Measurements from ENCODE around the gene PPWD1. TPM values are rescaled to one million over a fixed set of nuclear protein-coding genes. Genes with fewer than 3 reads are reported as not detected.

Gene PPWD1
- total and polyA plus RNA-seq, 2 of the 13 experiments (the other 11 are each of a cell fraction or from before 2014, with no cell fraction given): 7.4 to 44.3 TPM

DNA sequence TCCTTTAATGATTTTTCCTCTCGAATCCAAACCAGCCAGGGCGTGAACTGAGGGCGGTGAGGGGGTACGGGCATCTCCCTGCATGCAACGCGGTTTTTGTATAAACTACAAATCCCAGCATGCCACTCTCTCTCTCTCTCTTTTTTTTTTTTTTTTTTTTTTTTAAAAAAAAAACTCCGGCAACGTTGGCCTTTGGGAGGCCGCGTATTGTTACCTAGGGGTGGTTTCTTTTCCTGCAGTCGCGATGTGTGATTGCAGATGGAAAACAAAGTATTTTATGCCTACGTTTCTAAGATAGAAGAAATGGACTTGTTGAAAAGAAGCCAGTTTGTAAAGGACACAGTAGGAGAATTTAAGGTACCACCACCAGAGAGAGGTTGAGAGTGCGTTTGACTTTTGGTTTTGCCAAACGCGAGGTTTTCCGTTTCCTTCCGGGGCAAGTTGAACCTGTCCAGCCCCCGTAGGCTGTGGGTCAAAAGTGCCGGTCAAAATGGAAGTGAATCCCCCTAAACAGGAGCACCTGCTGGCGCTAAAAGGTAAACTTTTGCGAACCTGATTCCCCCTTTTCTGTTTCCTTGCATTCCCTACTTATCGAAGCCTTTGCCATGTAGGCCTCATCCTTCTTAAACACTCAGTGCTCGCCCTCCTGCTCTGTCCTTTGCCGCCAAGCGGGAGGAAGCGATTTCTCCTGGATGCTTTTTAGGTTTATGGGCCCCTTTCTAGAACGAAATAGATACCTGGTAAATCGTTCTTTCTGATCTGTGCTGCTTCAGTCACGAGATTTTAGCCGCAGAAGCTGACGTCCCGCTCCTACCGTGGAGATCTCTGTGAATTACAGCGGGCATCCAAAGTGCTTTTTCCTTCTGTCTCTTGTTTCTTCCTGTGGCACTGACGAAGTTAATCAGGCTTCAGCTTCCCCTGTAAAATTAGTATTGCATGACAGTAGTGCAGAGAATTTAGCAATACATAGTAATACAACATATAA, 61.8 kb downstream of the PPWD1 start, which contains the start of the genes SHLD3 and TRAPPC13 (continued):
- TF ChIP-seq, protein P1, sequence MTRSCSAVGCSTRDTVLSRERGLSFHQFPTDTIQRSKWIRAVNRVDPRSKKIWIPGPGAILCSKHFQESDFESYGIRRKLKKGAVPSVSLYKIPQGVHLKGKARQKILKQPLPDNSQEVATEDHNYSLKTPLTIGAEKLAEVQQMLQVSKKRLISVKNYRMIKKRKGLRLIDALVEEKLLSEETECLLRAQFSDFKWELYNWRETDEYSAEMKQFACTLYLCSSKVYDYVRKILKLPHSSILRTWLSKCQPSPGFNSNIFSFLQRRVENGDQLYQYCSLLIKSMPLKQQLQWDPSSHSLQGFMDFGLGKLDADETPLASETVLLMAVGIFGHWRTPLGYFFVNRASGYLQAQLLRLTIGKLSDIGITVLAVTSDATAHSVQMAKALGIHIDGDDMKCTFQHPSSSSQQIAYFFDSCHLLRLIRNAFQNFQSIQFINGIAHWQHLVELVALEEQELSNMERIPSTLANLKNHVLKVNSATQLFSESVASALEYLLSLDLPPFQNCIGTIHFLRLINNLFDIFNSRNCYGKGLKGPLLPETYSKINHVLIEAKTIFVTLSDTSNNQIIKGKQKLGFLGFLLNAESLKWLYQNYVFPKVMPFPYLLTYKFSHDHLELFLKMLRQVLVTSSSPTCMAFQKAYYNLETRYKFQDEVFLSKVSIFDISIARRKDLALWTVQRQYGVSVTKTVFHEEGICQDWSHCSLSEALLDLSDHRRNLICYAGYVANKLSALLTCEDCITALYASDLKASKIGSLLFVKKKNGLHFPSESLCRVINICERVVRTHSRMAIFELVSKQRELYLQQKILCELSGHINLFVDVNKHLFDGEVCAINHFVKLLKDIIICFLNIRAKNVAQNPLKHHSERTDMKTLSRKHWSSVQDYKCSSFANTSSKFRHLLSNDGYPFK (CRISPR knock-in tag; IDR thresholded peaks at IDR 0.05; ENCODE audit: borderline replicate concordance): 0 out of 2 replicates have a peak, but pooled peaks have one; percentile 39
- no peak for TF ChIP-seq SRSF9 (IDR thresholded peaks at IDR 0.05; ENCODE audit: borderline replicate concordance, insufficient read depth, low read depth, low read length, poor library complexity, severe bottlenecking)
- TF ChIP-seq ZNF513 (CRISPR knock-in tag; conservative IDR thresholded peaks at IDR 0.05): no peak
- TF ChIP-seq JDP2 (CRISPR knock-in tag; IDR thresholded peaks at IDR 0.05; ENCODE audit: borderline replicate concordance): no peak
- peak; percentile 93 for TF ChIP-seq KDM5A (IDR thresholded peaks at IDR 0.05; ENCODE audit: borderline replicate concordance, low read length)
- TF ChIP-seq MXD4 (CRISPR knock-in tag; IDR thresholded peaks at IDR 0.05): no peak; the same call in 1 of the 2 replicates
- no peak for TF ChIP-seq FIP1L1 (IDR thresholded peaks at IDR 0.05; ENCODE audit: borderline replicate concordance, insufficient read depth, low read depth, low read length)
- TF ChIP-seq SIX4 (CRISPR knock-in tag; IDR thresholded peaks at IDR 0.05): no peak
- no peak for TF ChIP-seq JARID2 (CRISPR knock-in tag; IDR thresholded peaks at IDR 0.05; ENCODE audit: insufficient replicate concordance)
- TF ChIP-seq MTA1 (CRISPR knock-in tag; IDR thresholded peaks at IDR 0.05; ENCODE audit: borderline replicate concordance): no peak
- TF ChIP-seq TRIM22 (IDR thresholded peaks at IDR 0.05): no peak
- TF ChIP-seq HNRNPH1 (optimal IDR thresholded peaks at IDR 0.05; ENCODE audit: low read depth, low read length): no peak
- no peak for TF ChIP-seq HMG20A (CRISPR knock-in tag; IDR thresholded peaks at IDR 0.05; ENCODE audit: borderline replicate concordance)
- no peak for TF ChIP-seq HOXA5 (CRISPR knock-in tag; IDR thresholded peaks at IDR 0.05)
- 0 out of 2 replicates have a peak, but pooled peaks have one; percentile 21 for TF ChIP-seq RXRA (CRISPR knock-in tag; IDR thresholded peaks at IDR 0.05)
- peak; percentile 53; the same call in 1 of the 2 replicates for TF ChIP-seq PRDM10 (CRISPR knock-in tag; IDR thresholded peaks at IDR 0.05; ENCODE audit: low read depth)
- 0 out of 2 replicates have a peak, but pooled peaks have one; percentile 32 for TF ChIP-seq ZKSCAN8 (CRISPR knock-in tag; IDR thresholded peaks at IDR 0.05; ENCODE audit: borderline replicate concordance)
- TF ChIP-seq ZSCAN9 (CRISPR knock-in tag; IDR thresholded peaks at IDR 0.05; ENCODE audit: borderline replicate concordance): no peak

Measured in HepG2 (cell line).